Activated T-helper 17 cell treated with anti-CD3 and anti-CD28 coated beads, Interleukin-2, amount 50 U/mL, for 72 hours (primary cell): ENCODE results near the gene TUBA3E. TPM values are rescaled to one million over a fixed set of nuclear protein-coding genes. Genes with fewer than 3 reads are reported as not detected.
"Not testable (repeated sequence)": the region's sequence is repeated elsewhere in the genome, so short reads cannot be mapped to it uniquely, and the experiment has no call there.

ENCODE experiments used
- ATAC-seq: fragments of 150-1000 bp; cut with Tn5 transposase; replicated peaks from 2 replicates; pipeline ENCODE4 v1.10.0; 2021; ENCODE audit warnings: mild to moderate bottlenecking, moderate library complexity
- H3K27ac Mint-ChIP-seq: one replicate; pipeline ENCODE4 v1.8.0; 2022; ENCODE audit warnings: mixed read lengths
- H3K27me3 Mint-ChIP-seq: one replicate; pipeline ENCODE4 v1.8.0; 2022; ENCODE audit warnings: mixed read lengths
- H3K36me3 Mint-ChIP-seq: one replicate; pipeline ENCODE4 v1.8.0; 2022; ENCODE audit warnings: low read depth, mild to moderate bottlenecking, mixed read lengths
- H3K4me1 Mint-ChIP-seq: one replicate; pipeline ENCODE4 v1.8.0; 2022; ENCODE audit warnings: mixed read lengths
- H3K4me3 Mint-ChIP-seq: one replicate; pipeline ENCODE4 v1.8.0; 2022; ENCODE audit warnings: mild to moderate bottlenecking, mixed read lengths
- H3K9me3 Mint-ChIP-seq: one replicate; pipeline ENCODE4 v1.8.0; 2022; ENCODE audit warnings: mixed read lengths
- total RNA-seq, 2 donors: library from RNA; stranded (reverse); gene quantifications; one replicate each; pipeline ENCODE4 v1.2.3, GENCODE V29; 2022

The TUBA3E gene
- total RNA-seq, 2 donors from 2014 or later, result not detected

DNA sequence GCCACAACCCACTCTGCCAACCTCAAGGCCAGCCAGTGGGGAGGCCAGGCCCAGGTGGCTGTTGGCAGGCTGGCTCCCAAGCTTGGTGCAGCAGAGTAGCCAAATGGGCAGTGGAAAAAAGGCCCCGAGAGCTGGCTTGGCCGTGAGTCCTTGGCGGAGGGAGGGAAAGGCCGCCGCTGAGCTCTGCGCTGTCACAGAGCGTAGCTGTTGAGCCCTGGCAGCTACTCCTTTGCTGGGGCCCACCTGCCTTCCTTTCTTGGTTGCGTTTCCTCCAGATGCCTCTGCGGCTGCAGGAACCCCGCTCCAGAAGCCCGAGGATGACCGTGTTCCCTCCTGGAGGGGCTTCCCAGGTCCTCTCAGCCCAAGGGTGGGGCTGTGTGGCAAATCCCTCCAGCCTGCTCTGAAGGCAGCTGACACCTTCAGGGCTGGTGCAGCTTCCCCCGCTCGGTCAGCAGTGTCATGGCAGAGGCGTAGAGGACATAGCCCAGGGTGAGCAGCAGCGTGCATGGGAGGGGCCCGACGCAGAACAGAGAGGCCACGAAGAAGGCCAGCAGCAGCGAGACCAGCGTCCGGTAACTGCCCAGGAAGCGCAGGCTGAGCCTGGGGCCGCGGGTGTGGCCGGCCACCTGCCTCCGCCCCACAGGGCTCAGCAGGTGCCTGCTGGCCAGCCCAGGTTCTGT, 46.0 kb downstream of the TUBA3E start:
- not testable (repeated sequence) for H3K9me3 Mint-ChIP-seq, H3K27ac Mint-ChIP-seq, H3K27me3 Mint-ChIP-seq, ATAC-seq, H3K4me3 Mint-ChIP-seq, H3K4me1 Mint-ChIP-seq
- peaks cover 25% of the 10 kb centered on the region for H3K36me3 Mint-ChIP-seq

DNA sequence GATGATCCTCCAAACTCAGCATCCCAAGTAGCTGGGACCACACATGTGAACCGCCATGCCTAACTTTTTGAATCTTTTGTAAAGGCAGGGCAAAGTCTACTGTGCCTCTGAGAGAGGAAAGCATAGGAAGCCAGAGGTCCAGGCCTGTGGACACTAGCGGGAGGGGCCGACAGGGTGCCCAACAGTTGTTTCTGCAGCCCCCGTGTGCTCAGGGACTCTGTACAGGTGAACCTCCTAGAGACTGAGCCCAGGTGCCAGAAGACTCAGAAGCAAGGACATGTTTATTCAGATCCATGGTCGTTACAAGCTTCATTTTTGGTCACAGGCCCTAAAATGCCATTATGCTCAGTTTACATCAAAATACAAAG, 47.1 kb downstream of the TUBA3E start:
- not testable (repeated sequence) for ATAC-seq, H3K9me3 Mint-ChIP-seq, H3K4me1 Mint-ChIP-seq, H3K4me3 Mint-ChIP-seq, H3K27me3 Mint-ChIP-seq, H3K27ac Mint-ChIP-seq
- peaks cover 25% of the 10 kb centered on the region for H3K36me3 Mint-ChIP-seq

DNA sequence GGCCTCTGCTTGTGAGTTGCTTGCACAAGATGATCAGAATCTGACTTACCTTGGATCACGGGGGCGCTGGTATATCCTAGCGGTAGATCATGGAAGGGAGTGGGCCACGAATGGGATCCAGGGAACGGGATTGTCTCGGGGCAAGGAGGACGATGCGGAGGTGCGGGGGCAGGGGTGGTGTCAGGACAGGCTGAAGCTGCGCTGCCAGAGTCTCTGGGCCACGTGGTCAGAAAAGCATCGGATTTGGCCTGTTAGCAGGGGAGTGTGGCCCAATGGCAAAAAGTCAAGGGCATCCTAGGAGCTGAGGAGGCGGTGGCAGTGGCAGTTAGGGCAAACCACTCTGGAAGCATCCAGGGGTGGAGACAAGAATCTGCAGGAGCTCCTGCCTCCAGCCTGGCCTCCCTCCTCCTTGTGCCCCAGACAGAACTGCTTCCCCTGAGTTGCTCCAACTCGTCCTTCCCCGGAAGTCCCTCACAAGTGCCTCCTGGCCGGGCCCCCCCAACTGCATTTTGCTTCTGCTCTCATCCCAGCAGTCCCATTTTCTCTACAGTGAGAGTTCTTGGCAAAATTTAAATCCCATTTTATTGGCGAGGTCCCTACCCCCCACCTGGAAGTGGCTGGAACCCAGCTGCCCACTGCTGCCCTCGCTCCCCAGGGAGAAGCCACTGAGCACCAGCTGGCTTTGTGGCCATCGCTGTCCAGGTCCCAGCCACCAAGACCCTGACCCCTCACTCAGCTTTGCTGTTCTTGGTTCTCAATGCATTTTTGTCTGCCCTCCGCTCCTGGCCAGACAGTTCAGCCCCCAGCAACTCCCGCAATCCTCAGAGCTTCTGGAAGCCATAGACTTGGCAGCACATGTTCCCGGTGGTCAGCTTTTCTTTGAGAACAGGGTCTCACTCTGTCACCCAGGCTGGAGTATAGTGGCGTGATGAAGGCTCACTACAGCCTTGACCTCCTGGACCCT, 47.8 kb downstream of the TUBA3E start:
- Mint-ChIP-seq H3K4me3 (no peak overlapping the region), H3K9me3 (no peaks in the 10 kb centered on the region), H3K4me1 (no peaks in the 10 kb centered on the region), H3K27ac (no peak overlapping the region), H3K36me3 (peaks cover 25% of the 10 kb centered on the region), H3K27me3 (no peaks in the 10 kb centered on the region)
- no peak for ATAC-seq

DNA sequence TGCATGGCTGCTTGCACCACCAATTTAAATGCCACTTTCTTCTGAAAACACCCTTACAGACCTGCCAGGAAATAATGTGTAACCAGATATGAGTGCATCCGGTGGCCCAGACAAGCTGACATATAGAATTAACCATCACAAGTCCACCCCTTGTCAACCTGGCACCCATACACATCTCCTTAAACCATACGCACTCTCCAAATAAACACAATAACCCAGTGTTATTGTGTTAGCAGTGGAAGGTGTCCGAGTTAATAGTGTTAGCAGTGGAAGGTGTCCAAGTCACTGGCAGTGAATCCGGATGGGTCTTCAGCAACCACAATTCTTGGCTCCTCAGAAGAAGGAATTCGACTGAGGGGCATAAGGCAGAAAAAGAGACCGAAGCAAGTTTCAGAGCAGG, 49.7 kb downstream of the TUBA3E start:
- ATAC-seq, H3K9me3 Mint-ChIP-seq, H3K27ac Mint-ChIP-seq, H3K27me3 Mint-ChIP-seq, H3K4me1 Mint-ChIP-seq, H3K4me3 Mint-ChIP-seq: not testable (repeated sequence)
- H3K36me3 Mint-ChIP-seq, result peaks cover 12% of the 10 kb centered on the region

DNA sequence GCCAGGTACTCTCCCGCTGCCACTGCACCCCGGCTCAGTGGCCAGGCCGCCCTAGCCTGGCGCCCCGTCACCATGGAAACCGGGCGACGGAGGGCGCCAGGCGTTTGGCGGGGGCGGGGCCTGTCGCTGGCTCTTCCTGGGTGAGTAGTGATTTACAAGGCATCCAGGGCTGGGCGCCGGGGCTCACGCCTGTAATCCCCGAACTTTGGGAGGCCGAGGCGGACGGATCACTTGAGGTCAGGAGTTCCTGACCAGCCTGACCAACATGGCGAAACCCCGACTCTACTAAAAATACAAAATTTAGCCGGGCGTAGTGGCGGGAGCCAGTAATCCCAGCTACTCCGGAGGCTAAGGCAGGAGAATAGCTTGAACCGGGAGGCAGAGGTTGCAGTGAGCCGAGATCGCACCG, 53.2 kb downstream of the TUBA3E start, which contains the start of gene CCDC74B:
Gene CCDC74B, minus strand, starts transcription at position 107 of the 409 bp plus-strand sequence. CDS start 116 bp downstream, outside the sequence.
- H3K4me3 Mint-ChIP-seq, result peak within 1 kb of the TSS; percentile 79
- peak; percentile 92 for ATAC-seq
- H3K4me1 Mint-ChIP-seq, H3K27me3 Mint-ChIP-seq, H3K36me3 Mint-ChIP-seq, H3K9me3 Mint-ChIP-seq: not testable (repeated sequence)
- H3K27ac Mint-ChIP-seq, result peak within 1 kb of the TSS; percentile 76

DNA sequence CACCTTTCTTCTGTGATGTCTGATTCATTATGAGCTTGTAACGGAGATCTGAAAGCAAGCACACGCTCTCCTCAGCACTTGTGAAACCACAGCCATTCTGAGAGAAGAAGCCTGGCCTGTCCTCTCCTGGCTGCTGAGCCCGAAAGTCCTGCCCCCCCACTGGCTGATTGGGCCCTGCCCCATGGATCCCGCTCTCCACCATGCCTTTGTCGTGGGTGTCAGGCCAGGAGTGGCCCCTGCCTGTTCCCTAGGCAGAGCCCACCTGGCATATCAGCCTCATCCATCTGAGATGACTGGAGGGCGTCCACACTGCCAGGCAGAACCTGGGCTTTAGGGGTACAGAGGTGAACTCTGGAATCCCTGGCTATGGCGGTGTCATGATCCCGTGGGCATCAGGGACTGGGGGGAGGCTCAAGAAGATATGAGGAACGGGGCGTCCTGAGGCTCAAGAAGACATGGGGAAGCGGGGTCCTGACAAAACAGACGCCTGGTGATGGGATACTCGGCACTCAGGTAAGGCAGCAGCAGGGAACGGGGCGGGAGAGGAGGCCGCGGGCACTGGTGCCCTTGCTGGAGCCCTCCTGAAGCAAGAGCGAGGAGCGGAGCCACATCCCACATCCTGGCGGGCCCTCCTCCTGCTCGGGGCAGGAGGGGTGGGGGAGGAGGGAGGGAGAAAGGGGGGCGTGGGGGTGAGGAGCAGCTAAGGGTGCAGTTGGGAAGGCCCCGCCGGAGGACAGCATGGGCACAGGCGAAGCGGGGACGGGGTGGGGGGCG, 54.8 kb downstream of the TUBA3E start:
- not testable (repeated sequence) for H3K27me3 Mint-ChIP-seq, ATAC-seq, H3K36me3 Mint-ChIP-seq, H3K9me3 Mint-ChIP-seq, H3K4me1 Mint-ChIP-seq, H3K27ac Mint-ChIP-seq
- peak overlapping the region; percentile 79 for H3K4me3 Mint-ChIP-seq

DNA sequence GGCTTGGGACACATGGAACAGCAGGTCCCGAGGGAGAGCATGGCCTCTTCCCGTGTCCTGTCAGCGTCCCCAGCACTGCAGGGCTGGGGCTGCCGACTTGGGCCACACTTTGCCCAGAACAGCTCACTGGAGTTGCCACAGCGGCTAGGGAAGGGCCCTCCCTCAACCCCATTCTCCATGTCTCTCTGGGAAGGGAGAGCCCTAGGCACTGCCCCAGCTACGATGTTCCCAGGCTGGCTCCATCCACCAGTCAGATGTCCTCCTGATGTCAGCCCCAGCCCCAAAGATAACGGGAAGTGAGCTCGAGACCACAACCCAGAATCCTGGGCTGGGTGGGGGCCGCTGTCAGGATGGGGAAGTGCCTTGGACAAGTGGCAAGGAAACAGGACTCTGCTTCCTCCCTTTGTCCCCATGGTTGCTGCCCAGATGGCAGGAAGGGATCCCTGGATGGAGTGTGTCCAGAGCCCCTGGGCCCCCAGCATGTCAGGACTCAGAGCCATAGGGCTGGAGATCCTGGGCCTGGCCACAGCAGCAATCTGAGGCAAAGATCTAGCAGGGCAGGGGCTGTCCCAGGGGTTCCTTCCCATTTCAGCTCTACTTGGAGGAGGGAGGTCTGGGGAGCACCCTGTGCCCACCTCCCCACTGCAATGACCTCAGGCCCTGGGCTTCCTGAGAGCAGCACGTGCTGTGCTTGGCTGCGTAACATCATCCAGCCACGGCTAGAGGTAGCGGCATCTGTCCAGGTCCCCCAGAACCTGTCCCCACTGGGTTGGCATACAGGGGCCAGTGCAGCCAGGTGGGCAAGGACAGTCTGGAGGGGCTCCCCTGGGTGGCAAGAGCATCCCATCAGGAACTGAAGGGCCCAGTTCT, 55.6 kb downstream of the TUBA3E start:
- H3K27me3 Mint-ChIP-seq, H3K27ac Mint-ChIP-seq, H3K36me3 Mint-ChIP-seq, ATAC-seq, H3K9me3 Mint-ChIP-seq, H3K4me1 Mint-ChIP-seq: not testable (repeated sequence)
- peak overlapping the region; percentile 79 for H3K4me3 Mint-ChIP-seq

Other genes with a start within 250 kb of the TUBA3E start
- not detected for gene RAB6C, start 218.8 kb downstream of the TUBA3E start, total RNA-seq
- not detected for gene POTEF, start 69.2 kb downstream of the TUBA3E start, total RNA-seq
- 1 to 10 TPM; 1.3 to 4.4 TPM for gene CCDC74B, start 53.3 kb downstream of the TUBA3E start, total RNA-seq
- 100 to 1,000 TPM in 1 of 2 donors, 10 to 100 TPM in 1; 49.6 to 105 TPM for gene SMPD4, start 16.8 kb downstream of the TUBA3E start, total RNA-seq
- 100 to 1,000 TPM; 326 to 373 TPM for gene MZT2B, start 16.2 kb downstream of the TUBA3E start, total RNA-seq
- gene IMP4, start 144.5 kb upstream of the TUBA3E start, total RNA-seq, result 100 to 1,000 TPM in 1 of 2 donors, 10 to 100 TPM in 1; 79.8 to 134 TPM
- gene PTPN18, start 157.6 kb upstream of the TUBA3E start, total RNA-seq, result 10 to 100 TPM; 60.5 to 69.7 TPM